Bone marrow (tissue), 2 donors: ENCODE data around the gene SGCE.
A peak's percentile ranks its signal among the peaks of the same experiment; 100 is the strongest.

Experiments
- DNase-seq, 2 donors: peaks; one replicate each; lab custom pipeline; 2025; lab: John Stamatoyannopoulos, UW

Gene SGCE

GRCh38 chr7:94660006-94660405 lies 4.1 kb upstream of the SGCE start:
- no peak for DNase-seq

DNA sequence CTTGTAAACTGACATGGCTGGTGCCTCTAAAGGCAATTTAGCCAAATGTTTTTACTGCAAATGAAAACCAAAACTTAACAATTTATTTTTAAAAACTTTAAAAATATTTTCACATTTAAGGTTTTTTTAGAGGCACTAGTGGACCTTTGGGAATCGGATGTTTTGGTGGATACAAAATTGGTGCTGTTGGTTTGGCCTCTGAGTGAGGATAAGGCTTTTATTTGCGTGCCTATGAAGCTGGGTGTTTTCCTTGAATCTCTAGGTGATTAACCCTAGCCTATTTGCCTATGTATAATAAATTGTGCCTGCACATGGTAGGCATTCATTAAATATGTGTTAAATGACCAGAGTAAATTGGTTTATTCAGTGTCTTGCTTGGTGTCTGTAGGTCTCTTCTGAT lies 2.9 kb upstream of the SGCE start:
- no peak for DNase-seq

DNA sequence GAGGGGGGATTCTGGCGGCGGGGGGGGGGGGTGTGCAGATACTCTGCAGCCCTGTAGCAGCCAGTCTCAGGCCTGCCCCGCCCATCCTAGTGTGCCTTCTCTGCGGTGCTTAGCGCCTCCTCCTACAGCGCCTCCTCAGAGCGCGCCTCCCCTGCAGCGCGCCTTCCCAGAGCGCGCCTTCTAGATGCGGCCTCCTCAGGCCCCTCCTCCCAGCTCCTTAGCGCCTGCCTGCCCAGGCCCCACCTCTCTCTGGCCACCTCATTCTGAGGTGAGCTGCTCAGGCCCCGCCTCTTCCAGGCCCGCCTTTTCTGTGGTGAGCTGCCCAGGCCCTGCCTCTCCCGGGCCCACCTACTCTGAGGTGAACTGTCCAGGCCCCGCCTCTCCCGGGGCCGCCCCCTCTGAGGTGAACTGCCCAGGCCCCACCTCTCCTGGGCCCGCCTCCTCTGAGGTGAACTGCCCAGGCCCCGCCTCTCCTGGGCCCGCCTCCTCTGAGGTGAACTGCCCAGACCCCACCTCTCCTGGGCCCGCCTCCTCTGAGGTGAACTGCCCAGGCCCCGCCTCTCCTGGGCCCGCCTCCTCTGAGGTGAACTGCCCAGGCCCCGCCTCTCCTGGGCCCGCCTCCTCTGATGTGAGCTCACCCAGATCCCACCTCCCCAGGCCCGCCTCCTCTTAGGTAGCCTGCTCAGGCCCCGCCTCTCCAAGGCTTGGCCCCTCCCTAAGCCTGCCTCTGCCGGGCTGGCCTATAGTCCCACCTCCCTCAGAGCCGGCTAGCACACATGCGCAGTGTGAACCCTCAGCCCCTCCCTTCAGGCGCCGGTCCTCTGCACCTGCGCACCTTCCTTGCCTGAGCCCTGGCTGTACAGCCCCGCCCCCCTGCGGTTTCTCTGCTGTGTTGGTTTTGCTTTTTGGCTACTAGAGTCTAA lies 2.1 kb upstream of the SGCE start:
- peak in 1 of 2 donors; percentile 27 for DNase-seq

GRCh38 chr7:94656925-94657731 lies 1.2 kb upstream of the SGCE start:
- no peak for DNase-seq

- no peak for DNase-seq
Observed at GRCh38 chr7:94656658-94656924, 658 bp upstream of the SGCE start.

DNA sequence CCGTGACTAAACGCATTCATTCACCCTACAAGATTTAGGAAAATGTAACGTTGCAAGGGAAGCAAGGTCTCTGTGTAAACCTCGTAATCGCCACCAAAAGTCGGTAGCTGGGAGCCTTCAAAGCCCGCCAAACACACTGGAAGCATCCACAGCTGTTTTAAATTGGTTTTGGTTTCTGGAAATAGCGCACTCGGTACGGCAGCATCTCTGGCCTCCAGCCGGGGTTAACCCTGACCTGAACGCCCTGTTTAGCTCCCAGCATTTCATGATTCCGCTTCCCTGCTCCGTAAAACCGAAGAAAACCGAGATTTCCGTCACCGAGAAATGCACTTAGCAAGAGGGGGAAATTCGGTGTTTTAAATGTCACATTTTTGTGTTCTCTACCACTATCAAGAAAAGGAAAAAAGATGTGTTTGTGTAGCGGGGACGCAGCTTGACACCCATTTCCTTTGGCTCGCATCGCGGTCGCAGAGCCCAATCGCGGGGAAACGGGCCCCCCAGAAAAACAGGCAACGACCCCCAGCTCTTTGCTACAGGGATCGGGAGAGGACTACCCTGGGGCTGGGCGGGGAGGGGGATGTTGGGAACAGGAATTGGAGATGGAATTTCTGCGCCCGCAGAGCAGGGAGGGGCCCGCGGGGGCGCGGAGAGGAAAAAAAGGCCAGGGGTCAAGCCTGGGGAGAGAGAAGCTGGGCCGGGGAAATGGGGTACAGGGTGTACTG lies 646 bp downstream of the SGCE start:
- no peak for DNase-seq

GRCh38 chr7:94654783-94655125 lies 1.2 kb downstream of the SGCE start:
- no peak for DNase-seq

DNA sequence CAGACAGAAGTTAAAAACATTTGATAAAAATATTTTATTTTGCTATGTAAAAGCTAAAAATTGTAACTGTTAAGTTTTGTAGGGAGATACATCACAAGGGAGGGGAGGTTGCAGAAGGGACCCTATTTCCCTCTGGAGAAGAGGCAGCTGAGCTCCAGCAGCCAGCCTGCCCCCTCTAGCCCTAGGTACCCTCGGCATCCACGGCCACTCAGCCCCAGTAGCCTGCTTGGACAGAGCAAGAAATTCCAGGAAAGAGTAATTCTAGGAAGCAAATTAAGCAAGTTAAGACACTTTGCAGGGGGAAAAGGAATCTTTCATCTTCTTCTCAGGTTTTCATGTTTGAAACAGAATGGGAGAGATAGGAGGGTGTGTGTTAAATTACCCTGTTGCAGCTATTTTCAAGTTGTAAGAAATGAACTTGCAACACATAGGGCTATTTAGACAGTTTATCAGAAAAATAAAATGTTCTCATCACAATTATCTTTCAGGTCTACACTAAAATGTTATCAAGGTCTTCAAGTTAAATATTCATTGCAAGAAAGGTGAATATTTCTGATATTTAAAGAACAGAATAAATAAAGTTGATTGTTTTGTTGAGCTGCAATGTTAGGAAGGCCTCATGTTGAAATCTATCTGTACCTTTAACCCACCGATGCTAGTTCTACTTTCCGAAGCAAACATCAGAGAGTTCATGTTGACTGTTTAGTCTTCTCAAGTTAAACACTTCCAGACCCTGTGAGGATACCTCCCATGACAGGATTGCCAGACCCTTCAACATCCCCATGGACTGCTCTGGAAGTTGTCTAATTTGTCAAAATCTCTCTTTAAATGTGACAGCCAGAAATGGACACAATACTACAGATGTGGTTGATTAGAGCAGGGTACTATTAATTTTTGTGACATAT lies 5.5 kb downstream of the SGCE start:
- DNase-seq: no peak

GRCh38 chr7:94649450-94649849 lies 6.5 kb downstream of the SGCE start:
- no peak for DNase-seq

DNA sequence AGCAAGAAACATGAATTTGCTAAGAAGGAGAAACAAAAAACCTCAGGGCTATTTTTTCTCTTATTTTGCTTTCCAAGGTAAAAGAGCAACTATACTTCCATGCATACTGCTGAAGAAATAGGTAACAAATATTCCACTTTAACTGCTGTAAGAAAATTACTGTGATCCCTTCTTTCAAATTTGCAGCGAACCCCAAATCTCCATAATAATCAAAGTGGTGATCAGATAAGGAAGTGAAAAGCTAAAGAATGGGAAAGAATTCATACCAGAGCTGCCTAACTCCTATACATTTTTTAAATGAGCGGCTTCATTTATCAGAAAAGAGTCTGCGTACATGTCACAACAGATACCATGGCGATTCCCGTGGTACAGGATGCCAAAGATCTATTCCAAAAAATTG lies 7.2 kb downstream of the SGCE start:
- no peak for DNase-seq

DNA sequence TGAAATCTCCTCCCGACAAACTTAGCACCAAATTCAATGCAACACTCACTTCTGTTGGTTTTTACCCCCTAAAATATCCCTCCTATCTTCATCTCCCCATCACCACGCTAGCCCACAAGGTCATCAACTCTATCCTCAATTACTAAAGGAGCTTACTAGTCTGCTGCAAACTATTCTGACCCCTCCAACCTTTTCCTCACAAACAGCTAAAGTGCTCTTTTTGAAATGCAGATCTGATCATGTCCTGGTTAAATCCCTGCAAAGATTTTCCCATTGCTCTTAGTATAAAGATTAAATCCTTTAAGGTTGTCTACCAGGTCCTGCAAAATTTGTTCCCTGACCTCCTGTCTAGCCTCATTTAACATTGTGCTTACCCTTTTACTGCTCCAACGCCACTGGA lies 8.6 kb downstream of the SGCE start:
- DNase-seq: no peak

DNA sequence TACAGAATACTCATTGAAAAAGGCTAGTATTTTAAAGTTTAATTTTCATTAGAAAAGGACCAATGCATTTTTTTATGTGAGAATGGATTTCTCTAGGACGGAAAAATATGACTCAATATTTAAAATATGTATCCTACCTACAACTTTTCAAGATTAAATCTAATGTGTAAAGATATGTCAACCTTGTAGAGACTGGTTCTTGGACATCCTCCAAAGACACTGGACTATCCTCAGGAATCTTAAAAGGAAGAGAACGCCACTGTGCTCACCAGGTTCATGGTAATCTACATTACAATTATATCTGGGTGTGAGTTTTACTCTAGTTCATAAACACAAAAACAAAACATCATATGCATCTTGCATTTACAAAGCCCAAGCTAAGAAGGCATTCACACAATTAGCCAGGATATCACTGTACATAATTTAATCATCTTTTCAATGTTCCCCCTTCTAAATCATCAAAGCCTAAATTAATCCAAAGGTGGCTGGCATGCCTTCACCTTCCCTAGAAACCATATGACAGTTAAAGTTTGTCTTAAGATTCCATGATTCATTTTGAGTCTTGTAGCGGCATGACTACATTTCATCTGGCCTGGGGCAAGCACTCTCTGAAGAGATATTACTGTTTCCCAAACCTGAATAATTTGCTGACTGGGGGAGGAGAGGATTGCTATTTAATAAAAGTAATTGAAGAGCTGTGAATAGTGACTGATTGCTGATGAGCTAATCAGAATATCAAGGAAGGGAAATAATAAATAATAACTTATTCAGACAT lies 12.0 kb downstream of the SGCE start:
- DNase-seq: no peak

GRCh38 chr7:94642838-94643653 lies 12.9 kb downstream of the SGCE start:
- no peak for DNase-seq

DNA sequence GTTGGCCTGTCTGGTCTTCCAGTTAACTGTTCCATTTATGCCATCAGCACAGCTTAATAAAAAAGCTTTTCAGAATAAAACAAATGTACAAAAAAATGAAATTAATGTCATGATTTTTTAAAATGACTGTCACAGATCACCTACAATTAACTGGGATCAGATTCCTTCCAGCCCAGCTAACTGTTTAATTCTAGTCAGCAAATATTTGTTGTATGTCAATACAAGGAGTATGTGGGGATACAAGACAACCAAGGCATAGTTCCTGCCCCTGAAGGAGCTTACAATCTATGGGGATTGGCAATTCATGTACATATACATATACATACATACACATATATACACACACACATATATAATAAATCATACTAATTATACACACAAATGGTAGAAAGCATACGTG lies 16.5 kb downstream of the SGCE start:
- no peak for DNase-seq

- no peak for DNase-seq
Observed at GRCh38 chr7:94635687-94636086, 20.2 kb downstream of the SGCE start.

DNA sequence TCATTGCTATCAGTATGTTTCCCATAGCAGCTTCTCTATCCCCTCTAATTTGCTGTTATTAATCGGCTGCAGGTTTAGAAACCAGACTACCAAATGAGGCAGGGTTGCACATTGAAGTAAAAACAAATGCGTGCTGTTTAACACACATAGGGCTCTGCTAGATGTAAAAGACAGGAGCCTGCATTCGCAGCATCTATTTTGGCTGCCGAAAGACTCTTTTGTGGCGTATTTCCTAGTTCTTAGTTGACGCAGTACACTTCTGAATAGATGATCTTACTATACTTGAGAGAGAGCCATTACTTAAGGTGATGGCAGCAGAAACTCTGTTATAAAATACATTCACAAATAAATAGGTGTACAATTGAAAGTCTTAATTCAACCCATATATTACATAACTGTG lies 21.4 kb downstream of the SGCE start:
- DNase-seq: no peak

DNA sequence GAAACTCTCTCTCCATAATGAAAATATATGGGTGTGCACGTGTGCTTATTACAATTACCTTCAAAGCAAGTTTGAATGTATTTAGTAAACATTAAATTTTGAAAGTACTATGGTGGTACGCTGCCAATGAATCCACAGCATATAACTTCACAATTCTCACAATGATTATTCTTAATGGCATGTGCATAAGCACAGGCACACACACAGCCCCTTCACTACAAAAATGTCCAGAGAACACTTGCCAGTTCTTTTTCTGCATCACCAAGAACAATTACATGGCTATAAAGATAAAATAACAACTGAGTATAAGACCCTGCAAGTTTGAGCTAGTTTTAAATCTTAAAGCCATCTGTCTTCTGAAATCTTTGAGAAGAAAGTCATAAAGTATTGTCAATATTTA lies 22.2 kb downstream of the SGCE start:
- no peak for DNase-seq

DNA sequence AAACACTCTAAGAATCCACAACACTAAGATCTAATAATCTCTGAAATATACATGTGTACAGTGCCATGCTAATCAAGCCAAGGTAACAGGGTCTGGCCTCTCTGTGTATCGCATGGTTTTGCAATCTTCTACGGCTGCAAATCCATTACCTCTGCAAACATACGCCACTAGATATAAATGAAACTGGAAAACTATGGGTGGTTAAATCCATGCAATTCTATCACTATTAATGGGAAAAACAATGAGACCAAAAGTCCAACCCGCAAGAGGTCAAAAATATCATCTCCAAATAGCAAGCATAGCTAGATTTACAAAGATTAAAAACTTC lies 23.0 kb downstream of the SGCE start:
- no peak for DNase-seq

GRCh38 chr7:94632338-94633013 lies 23.5 kb downstream of the SGCE start:
- DNase-seq: peak in 1 of 2 donors; percentile 67

- DNase-seq: no peak
Observed at GRCh38 chr7:94630855-94631254, 25.1 kb downstream of the SGCE start.
